Measurements from ENCODE around the gene TMEM45B. TPM values are rescaled to one million over a fixed set of nuclear protein-coding genes. Genes with fewer than 3 reads are reported as not detected.
"Not testable (repeated sequence)": the region's sequence is repeated elsewhere in the genome, so short reads cannot be mapped to it uniquely, and the experiment has no call there.

Gene TMEM45B
- total and polyA plus RNA-seq, 11 donors: 0.04 TPM; not detected in 10

DNA sequence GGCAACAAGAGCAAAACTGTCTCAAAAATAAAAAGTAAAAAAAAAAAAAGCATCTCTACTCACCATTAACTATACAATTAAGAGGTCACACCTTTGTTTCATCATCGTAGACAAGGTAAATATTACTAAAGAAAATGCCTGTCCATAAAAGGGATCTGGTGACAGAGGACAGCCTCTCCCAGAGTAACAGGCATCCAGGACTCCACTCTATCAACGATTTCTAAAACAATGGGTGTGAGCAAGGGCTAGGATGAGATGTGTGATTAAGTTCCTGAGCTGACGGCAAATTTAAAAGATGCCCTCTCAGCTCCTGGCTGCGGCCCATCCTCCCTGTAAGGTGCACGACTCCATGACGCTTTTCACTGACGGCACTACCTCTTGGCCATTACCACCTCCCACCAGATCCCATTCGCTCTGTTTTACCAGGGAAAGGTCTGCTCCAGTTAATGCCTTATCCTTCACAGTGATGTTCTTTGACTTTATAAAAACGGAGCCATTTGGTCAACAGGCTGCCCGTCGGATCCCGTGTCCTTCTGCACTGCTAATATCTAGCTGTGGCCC, 2.3 kb upstream of the TMEM45B start:
- Histone ChIP-seq H3K27me3 (peaks cover 0 to 32% (median 15%) of the 10 kb centered on the region in 9 donors), H3K9me3 (peaks cover 0 to 8% (median 0%) of the 10 kb centered on the region in 12 donors), H3K4me1 (peaks cover 0 to 8% (median 0%) of the 10 kb centered on the region in 12 donors), H3K27ac (no peak overlapping the region), H3K4me3 (no peak overlapping the region), H3K36me3 (no peaks in the 10 kb centered on the region)
- DNase-seq (no peak), ATAC-seq (no peak)
- WGBS, 4 donors: 83 to 87% (median 86%) methylated on average over 12 of the region's 12 CpGs
- no peak for TF ChIP-seq POLR2A (IDR thresholded peaks at IDR 0.05)
- intact Hi-C loops (cut with DNase I): no loop called here

- H3K27me3 ChIP-seq: peaks cover 0 to 41% (median 17%) of the 10 kb centered on the region in 9 donors
- WGBS, 4 donors: 88 to 92% (median 89%) methylated on average over 24 of the region's 24 CpGs
These were observed 1.2 kb upstream of the TMEM45B start for GRCh38 chr11:129814244-129815014.

GRCh38 chr11:129817534-129818051, 1.9 kb downstream of the TMEM45B start:
- Histone ChIP-seq H3K4me3 (no peak overlapping the region), H3K9me3 (no peaks in the 10 kb centered on the region), H3K4me1 (peaks cover 0 to 8% (median 0%) of the 10 kb centered on the region in 12 donors), H3K36me3 (no peaks in the 10 kb centered on the region), H3K27me3 (peaks cover 0 to 49% (median 17%) of the 10 kb centered on the region in 9 donors), H3K27ac (no peak overlapping the region)
- 61 to 85% (median 71%) methylated on average over 1 of the region's 1 CpG for WGBS, 4 donors
- intact Hi-C loops (cut with DNase I): no loop called here
- no peak for ATAC-seq
- no peak for TF ChIP-seq POLR2A (IDR thresholded peaks at IDR 0.05)
- TF ChIP-seq, protein P1, sequence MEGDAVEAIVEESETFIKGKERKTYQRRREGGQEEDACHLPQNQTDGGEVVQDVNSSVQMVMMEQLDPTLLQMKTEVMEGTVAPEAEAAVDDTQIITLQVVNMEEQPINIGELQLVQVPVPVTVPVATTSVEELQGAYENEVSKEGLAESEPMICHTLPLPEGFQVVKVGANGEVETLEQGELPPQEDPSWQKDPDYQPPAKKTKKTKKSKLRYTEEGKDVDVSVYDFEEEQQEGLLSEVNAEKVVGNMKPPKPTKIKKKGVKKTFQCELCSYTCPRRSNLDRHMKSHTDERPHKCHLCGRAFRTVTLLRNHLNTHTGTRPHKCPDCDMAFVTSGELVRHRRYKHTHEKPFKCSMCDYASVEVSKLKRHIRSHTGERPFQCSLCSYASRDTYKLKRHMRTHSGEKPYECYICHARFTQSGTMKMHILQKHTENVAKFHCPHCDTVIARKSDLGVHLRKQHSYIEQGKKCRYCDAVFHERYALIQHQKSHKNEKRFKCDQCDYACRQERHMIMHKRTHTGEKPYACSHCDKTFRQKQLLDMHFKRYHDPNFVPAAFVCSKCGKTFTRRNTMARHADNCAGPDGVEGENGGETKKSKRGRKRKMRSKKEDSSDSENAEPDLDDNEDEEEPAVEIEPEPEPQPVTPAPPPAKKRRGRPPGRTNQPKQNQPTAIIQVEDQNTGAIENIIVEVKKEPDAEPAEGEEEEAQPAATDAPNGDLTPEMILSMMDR (IDR thresholded peaks at IDR 0.05): no peak
- no peak for DNase-seq

More at GRCh38 chr11:129814244-129815014, 1.2 kb upstream of the TMEM45B start:
- Histone ChIP-seq H3K9me3 (peaks cover 0 to 8% (median 0%) of the 10 kb centered on the region in 12 donors), H3K27ac (no peak overlapping the region), H3K36me3 (no peaks in the 10 kb centered on the region), H3K4me3 (no peak overlapping the region), H3K4me1 (peaks cover 0 to 8% (median 0%) of the 10 kb centered on the region in 12 donors)
- intact Hi-C loops (cut with DNase I): no loop called here
- TF ChIP-seq POLR2A (IDR thresholded peaks at IDR 0.05): no peak
- TF ChIP-seq, protein P1 (IDR thresholded peaks at IDR 0.05): no peak
- no peak for ATAC-seq
- DNase-seq: no peak

GRCh38 chr11:129818236-129818635, 2.6 kb downstream of the TMEM45B start:
- intact Hi-C loops (cut with DNase I); H3K36me3 ChIP-seq; ATAC-seq; H3K4me1 ChIP-seq; H3K9me3 ChIP-seq; DNase-seq; H3K4me3 ChIP-seq; H3K27ac ChIP-seq: not testable (repeated sequence)
- peaks cover 0 to 49% (median 17%) of the 10 kb centered on the region in 9 donors for H3K27me3 ChIP-seq
- WGBS, 4 donors: 74 to 87% (median 84%) methylated on average over 3 of the region's 3 CpGs

GRCh38 chr11:129819237-129819636, 3.6 kb downstream of the TMEM45B start:
- H3K27me3 ChIP-seq: peaks cover 0 to 49% (median 17%) of the 10 kb centered on the region in 9 donors
- intact Hi-C loops (cut with DNase I): no loop called here

GRCh38 chr11:129820228-129820627, 4.6 kb downstream of the TMEM45B start:
- H3K27ac ChIP-seq; ATAC-seq; H3K4me3 ChIP-seq; DNase-seq; intact Hi-C loops (cut with DNase I); H3K36me3 ChIP-seq; H3K9me3 ChIP-seq; H3K4me1 ChIP-seq: not testable (repeated sequence)
- WGBS, 4 donors: 93 to 95% (median 95%) methylated on average over 6 of the region's 6 CpGs
- peaks cover 0 to 45% (median 14%) of the 10 kb centered on the region in 9 donors for H3K27me3 ChIP-seq

More at GRCh38 chr11:129819237-129819636, 3.6 kb downstream of the TMEM45B start:
- no peak for ATAC-seq
- no peak overlapping the region for H3K27ac ChIP-seq
- H3K4me3 ChIP-seq: no peak overlapping the region
- TF ChIP-seq POLR2A (IDR thresholded peaks at IDR 0.05): no peak
- no peaks in the 10 kb centered on the region for H3K36me3 ChIP-seq
- no peaks in the 10 kb centered on the region for H3K9me3 ChIP-seq
- peaks cover 0 to 8% (median 0%) of the 10 kb centered on the region in 12 donors for H3K4me1 ChIP-seq
- no peak for DNase-seq
- WGBS, 4 donors: 83 to 86% (median 84%) methylated on average over 9 of the region's 9 CpGs

- ATAC-seq; H3K9me3 ChIP-seq; H3K4me1 ChIP-seq; H3K4me3 ChIP-seq; DNase-seq; intact Hi-C loops (cut with DNase I); H3K36me3 ChIP-seq; H3K27ac ChIP-seq: not testable (repeated sequence)
- 88 to 91% (median 89%) methylated on average over 4 of the region's 4 CpGs for WGBS, 4 donors
- peaks cover 0 to 18% (median 0%) of the 10 kb centered on the region in 9 donors for H3K27me3 ChIP-seq
These were observed 7.6 kb downstream of the TMEM45B start for GRCh38 chr11:129823281-129823680.

DNA sequence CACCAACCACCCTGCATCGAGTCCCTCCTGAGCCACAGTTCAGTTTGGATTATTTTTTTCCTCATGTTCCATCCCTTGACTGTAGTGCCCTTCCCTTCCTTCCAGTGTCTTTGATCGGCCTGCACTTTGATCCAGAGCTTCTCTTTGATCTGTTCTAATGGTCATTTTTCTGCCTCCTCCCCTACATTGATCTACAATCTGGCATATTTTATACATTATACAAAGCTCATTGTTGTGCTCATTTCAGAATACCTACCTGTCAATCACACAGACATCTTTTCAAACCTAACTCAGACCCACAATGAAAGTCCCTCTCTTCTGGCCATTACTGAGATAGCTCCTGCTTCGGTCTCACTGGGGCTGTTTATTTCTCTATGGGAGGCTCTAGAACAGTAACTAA, 8.2 kb downstream of the TMEM45B start:
- intact Hi-C loops (cut with DNase I); H3K36me3 ChIP-seq; H3K27ac ChIP-seq; DNase-seq; H3K4me1 ChIP-seq; ATAC-seq; H3K9me3 ChIP-seq; H3K4me3 ChIP-seq: not testable (repeated sequence)
- 82 to 89% (median 85%) methylated on average over 3 of the region's 3 CpGs for WGBS, 4 donors
- H3K27me3 ChIP-seq: peaks cover 0 to 15% (median 0%) of the 10 kb centered on the region in 9 donors
